CD4-positive, alpha-beta T cell treated with Interleukin-15 for 1 hour (primary cell): ENCODE measurements around the gene SPARCL1.
"Not testable (repeated sequence)": the region's sequence is repeated elsewhere in the genome, so short reads cannot be mapped to it uniquely, and the experiment has no call there.

ENCODE experiments used
- DNase-seq: peaks from one replicate; pipeline ENCODE4 v3.0.0-alpha.2; 2020

The SPARCL1 gene

GRCh38 chr4:87499403-87500091, 29.6 kb downstream of the SPARCL1 start:
- no peak for DNase-seq

- DNase-seq = no peak
These were observed 30.7 kb downstream of the SPARCL1 start for GRCh38 chr4:87498446-87498900.

- no peak for DNase-seq
These were observed 31.6 kb downstream of the SPARCL1 start for GRCh38 chr4:87497578-87497977.

- no peak for DNase-seq
These were observed 32.0 kb downstream of the SPARCL1 start for GRCh38 chr4:87497159-87497558.

- no peak for DNase-seq
These were observed 36.1 kb downstream of the SPARCL1 start for GRCh38 chr4:87493115-87493514.

- not testable (repeated sequence) for DNase-seq
These were observed 37.3 kb downstream of the SPARCL1 start for GRCh38 chr4:87491851-87492250.

GRCh38 chr4:87491436-87491835, 37.7 kb downstream of the SPARCL1 start:
- no peak for DNase-seq

GRCh38 chr4:87490664-87491369, 38.4 kb downstream of the SPARCL1 start:
- DNase-seq = no peak

- no peak for DNase-seq
These were observed 39.5 kb downstream of the SPARCL1 start for GRCh38 chr4:87489678-87490077.

- not testable (repeated sequence) for DNase-seq
These were observed 40.5 kb downstream of the SPARCL1 start for GRCh38 chr4:87488666-87489065.

GRCh38 chr4:87483247-87483646, 45.9 kb downstream of the SPARCL1 start:
- not testable (repeated sequence) for DNase-seq

GRCh38 chr4:87481377-87481776, 47.8 kb downstream of the SPARCL1 start:
- DNase-seq = no peak

- DNase-seq = no peak
These were observed 50.4 kb downstream of the SPARCL1 start for GRCh38 chr4:87478732-87479250.

GRCh38 chr4:87476934-87477333, 52.2 kb downstream of the SPARCL1 start:
- no peak for DNase-seq

GRCh38 chr4:87469390-87469789, 59.8 kb downstream of the SPARCL1 start:
- no peak for DNase-seq

GRCh38 chr4:87465739-87466366, 63.3 kb downstream of the SPARCL1 start:
- no peak for DNase-seq

- DNase-seq = no peak
These were observed 67.1 kb downstream of the SPARCL1 start for GRCh38 chr4:87462102-87462501.

- DNase-seq = no peak
These were observed 67.9 kb downstream of the SPARCL1 start for GRCh38 chr4:87461281-87461700.

- DNase-seq = no peak
These were observed 70.3 kb downstream of the SPARCL1 start for GRCh38 chr4:87458913-87459312.

- DNase-seq = no peak
These were observed 77.6 kb downstream of the SPARCL1 start for GRCh38 chr4:87451537-87451936.

- DNase-seq = not testable (repeated sequence)
These were observed 82.8 kb downstream of the SPARCL1 start for GRCh38 chr4:87446375-87446774.

GRCh38 chr4:87445964-87446363, 83.2 kb downstream of the SPARCL1 start:
- no peak for DNase-seq

- DNase-seq = no peak
These were observed 84.4 kb downstream of the SPARCL1 start for GRCh38 chr4:87444741-87445140.

GRCh38 chr4:87442889-87443288, 86.3 kb downstream of the SPARCL1 start:
- no peak for DNase-seq
